Activated effector memory CD4-positive, alpha-beta T cell treated with Interleukin-2 at 50 U/mL for 16 hours (primary cell): Measurements from ENCODE around the gene KIFAP3.
"Not testable (repeated sequence)": the region's sequence is repeated elsewhere in the genome, so short reads cannot be mapped to it uniquely, and the experiment has no call there.

Experiments used
- DNase-seq: peaks from one replicate; pipeline ENCODE4 v3.0.0-alpha.2; 2020

Gene KIFAP3

GRCh38 chr1:169886422-169886821, 188.1 kb downstream of the KIFAP3 start:
- DNase-seq, result no peak

GRCh38 chr1:169885207-169885606, 189.3 kb downstream of the KIFAP3 start:
- DNase-seq, result no peak

GRCh38 chr1:169884634-169885033, 189.9 kb downstream of the KIFAP3 start:
- no peak for DNase-seq

GRCh38 chr1:169882039-169882511, 192.4 kb downstream of the KIFAP3 start:
- DNase-seq, result no peak

GRCh38 chr1:169879034-169879840, 195.3 kb downstream of the KIFAP3 start:
- no peak for DNase-seq

- DNase-seq, result no peak
Observed at GRCh38 chr1:169878498-169878897, 196.0 kb downstream of the KIFAP3 start.

- DNase-seq, result no peak
Observed at GRCh38 chr1:169877800-169878491, 196.5 kb downstream of the KIFAP3 start.

GRCh38 chr1:169874229-169874628, 200.3 kb downstream of the KIFAP3 start:
- DNase-seq, result no peak

GRCh38 chr1:169873582-169874199, 200.8 kb downstream of the KIFAP3 start:
- no peak for DNase-seq

GRCh38 chr1:169872906-169873305, 201.6 kb downstream of the KIFAP3 start:
- no peak for DNase-seq

- not testable (repeated sequence) for DNase-seq
Observed at GRCh38 chr1:169871988-169872387, 202.5 kb downstream of the KIFAP3 start.
